Caco-2 (cell line): ENCODE data around the gene MATN4. TPM values are rescaled to one million over a fixed set of nuclear protein-coding genes. Genes with fewer than 3 reads are reported as not detected.
A peak's percentile ranks its signal among the peaks of the same experiment; 100 is the strongest.

Experiments
- BruUV-seq: library from RNA; stranded (reverse); fragments of 400-500 nt; replicated peaks from 2 replicates; lab custom pipeline; 2021; lab: Mats Ljungman, UMichigan
- CTCF ChIA-PET: fragments of 300-600 bp; sonication (Branson Sonifier 250); formaldehyde crosslinking; loops from one replicate; lab custom pipeline; 2022; ENCODE audit warnings: antibody characterized with exemption; lab: Charles Lee
- POLR2A ChIA-PET: fragments of 300-600 bp; sonication (Branson Sonifier 250); formaldehyde crosslinking; loops from one replicate; lab custom pipeline; 2022; ENCODE audit warnings: antibody characterized with exemption; lab: Charles Lee
- DNase-seq, 2 experiments: peaks; one replicate each; pipeline versions ENCODE4 v3.0.0 to v3.0.0-alpha.2; 2020 to 2022
- H3K27me3 ChIP-seq: replicated peaks from 2 replicates; pipeline ENCODE4 v1.6.0; 2011; ENCODE audit warnings: low read length; ENCODE audit not compliant: control insufficient read depth, insufficient read depth
- H3K36me3 ChIP-seq: 2 replicates; pipeline ENCODE4 v1.5.1; 2011; ENCODE audit warnings: low read length; ENCODE audit not compliant: control insufficient read depth, insufficient read depth
- H3K4me1 ChIP-seq: fragments of 250-450 bp; sonication (Bioruptor Pico); 2 replicates; pipeline ENCODE4 v1.5.1; 2020; ENCODE audit warnings: mild to moderate bottlenecking
- H3K4me3 ChIP-seq: 2 replicates; pipeline ENCODE4 v1.5.1; 2011; ENCODE audit warnings: low read depth, mild to moderate bottlenecking, control low read depth, low read length
- H3K9me3 ChIP-seq: fragments of 250-450 bp; sonication (Bioruptor Pico); 2 replicates; pipeline ENCODE4 v1.5.1; 2020; ENCODE audit warnings: mild to moderate bottlenecking, moderate library complexity
- H3K27ac Mint-ChIP-seq: one replicate; pipeline ENCODE4 v1.8.0; 2022; ENCODE audit warnings: mixed read lengths; ENCODE audit not compliant: unreplicated experiment
- H3K27me3 Mint-ChIP-seq: one replicate; pipeline ENCODE4 v1.8.0; 2022; ENCODE audit warnings: mixed read lengths; ENCODE audit not compliant: insufficient read depth, unreplicated experiment
- H3K36me3 Mint-ChIP-seq: one replicate; pipeline ENCODE4 v1.8.0; 2022; ENCODE audit warnings: mild to moderate bottlenecking, mixed read lengths; ENCODE audit not compliant: insufficient read depth, unreplicated experiment
- H3K4me1 Mint-ChIP-seq: one replicate; pipeline ENCODE4 v1.8.0; 2022; ENCODE audit warnings: low read depth, mixed read lengths; ENCODE audit not compliant: unreplicated experiment
- H3K4me3 Mint-ChIP-seq: one replicate; pipeline ENCODE4 v1.8.0; 2022; ENCODE audit warnings: mild to moderate bottlenecking, moderate library complexity, mixed read lengths; ENCODE audit not compliant: unreplicated experiment
- H3K9me3 Mint-ChIP-seq: one replicate; pipeline ENCODE4 v1.8.0; 2022; ENCODE audit warnings: mixed read lengths; ENCODE audit not compliant: unreplicated experiment
- intact Hi-C: fragments of 100-400 bp; cut with micrococcal nuclease; formaldehyde crosslinking; loops from one replicate; pipeline ENCODE4 v1.10.0; 2022; ENCODE audit not compliant: unreplicated experiment
- total RNA-seq: library from RNA; stranded (reverse); gene quantifications from 2 replicates; pipeline ENCODE4 v1.2.3, GENCODE V29; 2022
- TF ChIP-seq, protein P1 (sequence below), 2 experiments: fragments of 200-600 bp in 1 of 2; IDR thresholded peaks; 1 replicate in 1 of 2; 2 replicates in 1 of 2; pipeline versions ENCODE4 v1.5.1 to v1.8.0; 2011 to 2022; ENCODE audit warnings: antibody characterized with exemption in 1 of 2, control low read depth in 1 of 2, inconsistent platforms in 1 of 2, low read depth in 1 of 2, low read length in 1 of 2, mild to moderate bottlenecking in 1 of 2, moderate library complexity in 1 of 2; ENCODE audit not compliant: insufficient read depth in 1 of 2, severe bottlenecking in 1 of 2, unreplicated experiment in 1 of 2

Gene MATN4
- total RNA-seq, 1 experiment from 2014 or later, result not detected

DNA sequence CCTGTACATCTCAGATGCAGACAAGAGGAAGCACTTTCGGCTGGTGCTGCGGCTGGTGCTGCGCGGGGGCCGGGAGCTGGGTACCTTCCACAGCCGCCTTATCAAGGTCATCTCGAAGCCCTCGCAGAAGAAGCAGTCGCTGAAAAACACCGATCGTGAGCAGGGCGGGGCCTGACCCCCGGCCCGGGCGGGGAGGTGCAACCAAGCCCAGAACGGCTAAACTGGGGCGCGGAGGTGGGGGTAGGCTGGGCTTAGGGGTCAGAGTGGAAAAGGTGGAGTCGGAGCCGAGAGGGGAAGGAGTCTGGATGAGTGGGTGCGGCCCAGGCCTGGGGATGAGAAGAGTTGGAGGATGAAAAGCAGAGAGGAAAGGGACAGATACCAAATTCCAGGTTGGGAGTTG, 4.1 kb upstream of the MATN4 start:
- Histone ChIP-seq H3K9me3 (no peaks in the 10 kb centered on the region), H3K36me3 (no peaks in the 10 kb centered on the region), H3K4me1 (no peaks in the 10 kb centered on the region), H3K4me3 (no peak overlapping the region), H3K27me3 (no peaks in the 10 kb centered on the region; the same call in 1 of the 2 replicates)
- TF ChIP-seq, protein P1, sequence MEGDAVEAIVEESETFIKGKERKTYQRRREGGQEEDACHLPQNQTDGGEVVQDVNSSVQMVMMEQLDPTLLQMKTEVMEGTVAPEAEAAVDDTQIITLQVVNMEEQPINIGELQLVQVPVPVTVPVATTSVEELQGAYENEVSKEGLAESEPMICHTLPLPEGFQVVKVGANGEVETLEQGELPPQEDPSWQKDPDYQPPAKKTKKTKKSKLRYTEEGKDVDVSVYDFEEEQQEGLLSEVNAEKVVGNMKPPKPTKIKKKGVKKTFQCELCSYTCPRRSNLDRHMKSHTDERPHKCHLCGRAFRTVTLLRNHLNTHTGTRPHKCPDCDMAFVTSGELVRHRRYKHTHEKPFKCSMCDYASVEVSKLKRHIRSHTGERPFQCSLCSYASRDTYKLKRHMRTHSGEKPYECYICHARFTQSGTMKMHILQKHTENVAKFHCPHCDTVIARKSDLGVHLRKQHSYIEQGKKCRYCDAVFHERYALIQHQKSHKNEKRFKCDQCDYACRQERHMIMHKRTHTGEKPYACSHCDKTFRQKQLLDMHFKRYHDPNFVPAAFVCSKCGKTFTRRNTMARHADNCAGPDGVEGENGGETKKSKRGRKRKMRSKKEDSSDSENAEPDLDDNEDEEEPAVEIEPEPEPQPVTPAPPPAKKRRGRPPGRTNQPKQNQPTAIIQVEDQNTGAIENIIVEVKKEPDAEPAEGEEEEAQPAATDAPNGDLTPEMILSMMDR (IDR thresholded peaks at IDR 0.05; ENCODE audit: insufficient read depth in 1 of 2, low read depth in 1 of 2, low read length in 1 of 2, severe bottlenecking in 1 of 2, unreplicated experiment in 1 of 2), result no peak
- CTCF ChIA-PET, result interaction anchor here (0.6 to 1.8 kb wide), 16 partner anchors 9 to 459 kb away, joined by 3 to 15 read pairs (median 6); partner anchors contain the start of genes PIGT and SYS1
- POLR2A ChIA-PET, result no interaction called here
- peaks cover 7% of the 10 kb centered on the region for H3K27me3 Mint-ChIP-seq
- H3K36me3 Mint-ChIP-seq, result no peaks in the 10 kb centered on the region
- no TSS peak for BruUV-seq
- H3K9me3 Mint-ChIP-seq, result no peaks in the 10 kb centered on the region
- H3K27ac Mint-ChIP-seq, result no peak overlapping the region
- H3K4me3 Mint-ChIP-seq, result no peak overlapping the region
- intact Hi-C loops, result loop anchor here (10.0 kb wide), 1 partner anchor 313 kb away; the partner anchor contains the start of gene WFDC10A
- no peak for DNase-seq
- H3K4me1 Mint-ChIP-seq, result peaks cover 8% of the 10 kb centered on the region

DNA sequence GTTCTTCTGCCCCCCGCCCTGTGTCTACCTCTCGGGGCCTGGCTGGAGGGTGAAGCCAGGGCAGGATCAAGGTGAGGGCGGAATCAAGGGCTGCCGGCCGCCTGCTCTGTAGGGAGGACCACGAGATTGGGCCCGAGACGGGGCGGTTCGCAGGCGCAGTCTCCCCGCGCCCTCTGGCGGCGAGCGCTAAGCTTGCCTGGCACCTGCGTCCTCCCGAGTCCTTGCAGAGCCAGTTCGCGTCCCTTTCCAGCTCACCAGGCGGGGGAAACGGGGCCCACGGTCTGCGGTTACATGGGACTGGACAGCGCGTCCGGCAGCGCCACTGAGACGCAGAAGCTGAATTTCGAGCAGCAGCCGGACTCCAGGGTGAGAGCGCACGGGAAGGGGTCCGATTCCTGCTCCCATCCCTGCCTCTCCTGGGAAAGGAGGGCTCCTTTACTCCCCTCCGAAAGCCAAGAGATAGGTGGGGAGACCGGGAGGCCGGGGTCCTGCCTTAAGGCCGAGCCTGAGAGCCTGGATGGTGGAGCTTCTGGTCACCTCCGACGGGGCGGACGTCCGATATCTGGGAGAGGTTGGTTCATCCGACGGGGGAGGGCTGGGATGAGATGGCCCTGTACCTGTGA, 3.6 kb upstream of the MATN4 start:
- H3K4me3 ChIP-seq, result no peak overlapping the region
- H3K36me3 ChIP-seq, result no peaks in the 10 kb centered on the region
- Mint-ChIP-seq H3K27me3 (peaks cover 3% of the 10 kb centered on the region), H3K36me3 (no peaks in the 10 kb centered on the region), H3K4me1 (peaks cover 8% of the 10 kb centered on the region), H3K4me3 (no peak overlapping the region), H3K9me3 (no peaks in the 10 kb centered on the region), H3K27ac (no peak overlapping the region)
- no TSS peak for BruUV-seq
- ChIA-PET POLR2A (no interaction called here), CTCF (interaction anchor here (0.6 to 1.8 kb wide), 14 partner anchors 8 to 459 kb away, joined by 3 to 15 read pairs (median 6); partner anchors contain the start of genes PIGT and SYS1)
- no peaks in the 10 kb centered on the region for H3K9me3 ChIP-seq
- peak; percentile 81 to 84 for DNase-seq
- no peaks in the 10 kb centered on the region for H3K4me1 ChIP-seq
- H3K27me3 ChIP-seq, result no peaks in the 10 kb centered on the region; the same call in 1 of the 2 replicates
- intact Hi-C loops, result loop anchor here (10.0 kb wide), 1 partner anchor 313 kb away; the partner anchor contains the start of gene WFDC10A
- TF ChIP-seq, protein P1 (IDR thresholded peaks at IDR 0.05; ENCODE audit: insufficient read depth in 1 of 2, low read depth in 1 of 2, low read length in 1 of 2, severe bottlenecking in 1 of 2, unreplicated experiment in 1 of 2), result peak; percentile 91 to 94

DNA sequence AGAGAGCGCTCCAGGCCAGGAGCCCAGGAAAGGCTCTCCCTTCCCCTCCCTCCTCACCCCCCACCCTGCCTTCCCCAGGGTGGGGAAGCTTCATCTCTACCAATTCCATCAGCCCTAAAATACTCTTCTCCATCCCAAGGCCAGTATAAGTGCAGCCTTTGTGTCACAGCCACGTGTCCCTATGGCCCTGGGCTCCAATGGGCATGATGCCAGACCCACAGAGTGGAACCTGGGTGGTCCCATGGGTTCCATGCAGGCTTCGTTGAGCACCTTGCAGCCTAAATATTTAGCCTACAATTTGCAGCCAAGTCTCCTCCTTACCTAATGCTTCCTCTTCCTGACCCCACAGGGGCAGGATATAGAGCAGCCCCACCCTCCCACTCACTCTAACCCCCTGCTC, 976 bp upstream of the MATN4 start:
- peaks cover 8% of the 10 kb centered on the region for H3K4me1 Mint-ChIP-seq
- H3K4me3 ChIP-seq, result no peak overlapping the region
- H3K4me3 Mint-ChIP-seq, result no peak overlapping the region
- H3K9me3 Mint-ChIP-seq, result no peaks in the 10 kb centered on the region
- no peak overlapping the region for H3K27ac Mint-ChIP-seq
- H3K36me3 ChIP-seq, result no peaks in the 10 kb centered on the region
- intact Hi-C loops, result no loop called here
- ChIA-PET CTCF (interaction anchor here (1.1 to 2.1 kb wide), 3 partner anchors 10 to 60 kb away, joined by 3 to 7 read pairs (median 5); no protein-coding TSS in a partner anchor), POLR2A (no interaction called here)
- no peaks in the 10 kb centered on the region for H3K9me3 ChIP-seq
- no peaks in the 10 kb centered on the region for H3K36me3 Mint-ChIP-seq
- no peaks in the 10 kb centered on the region for H3K27me3 ChIP-seq
- no TSS peak for BruUV-seq
- TF ChIP-seq, protein P1 (IDR thresholded peaks at IDR 0.05; ENCODE audit: insufficient read depth in 1 of 2, low read depth in 1 of 2, low read length in 1 of 2, severe bottlenecking in 1 of 2, unreplicated experiment in 1 of 2), result no peak
- no peaks in the 10 kb centered on the region for H3K4me1 ChIP-seq
- no peaks in the 10 kb centered on the region for H3K27me3 Mint-ChIP-seq
- no peak for DNase-seq
